Colon (tissue), 2 donors: ENCODE results near the gene CDKN2B-AS1.
"Not testable (repeated sequence)": the region's sequence is repeated elsewhere in the genome, so short reads cannot be mapped to it uniquely, and the experiment has no call there.

Experiments
- FAIRE-seq: peaks from 2 replicates; lab custom pipeline; 2012; peaks lifted over from hg19 to GRCh38; lab: Jason Lieb, UNC
- donor health status: control.
- donor health status: control.

CDKN2B-AS1 gene

GRCh38 chr9:22044583-22044982 is 50.0 kb downstream of the CDKN2B-AS1 start:
- FAIRE-seq = no peak

- FAIRE-seq = no peak
Measured at GRCh38 chr9:22045423-22045822, 50.8 kb downstream of the CDKN2B-AS1 start.

- no peak for FAIRE-seq
Measured at GRCh38 chr9:22046243-22046885, 51.8 kb downstream of the CDKN2B-AS1 start.

GRCh38 chr9:22047596-22047995 is 53.0 kb downstream of the CDKN2B-AS1 start:
- FAIRE-seq = no peak

GRCh38 chr9:22049411-22049810 is 54.8 kb downstream of the CDKN2B-AS1 start:
- no peak for FAIRE-seq

GRCh38 chr9:22050924-22051323 is 56.3 kb downstream of the CDKN2B-AS1 start:
- FAIRE-seq = no peak

- FAIRE-seq = no peak
Measured at GRCh38 chr9:22052376-22052945, 57.9 kb downstream of the CDKN2B-AS1 start.

GRCh38 chr9:22053178-22053577 is 58.6 kb downstream of the CDKN2B-AS1 start:
- no peak for FAIRE-seq

GRCh38 chr9:22054076-22054475 is 59.5 kb downstream of the CDKN2B-AS1 start:
- FAIRE-seq = no peak

GRCh38 chr9:22054529-22054928 is 59.9 kb downstream of the CDKN2B-AS1 start:
- FAIRE-seq = no peak

- FAIRE-seq = peak; percentile 14
Measured at GRCh38 chr9:22055090-22055489, 60.5 kb downstream of the CDKN2B-AS1 start.

- no peak for FAIRE-seq
Measured at GRCh38 chr9:22056402-22056801, 61.8 kb downstream of the CDKN2B-AS1 start.

GRCh38 chr9:22057972-22058371 is 63.4 kb downstream of the CDKN2B-AS1 start:
- FAIRE-seq = not testable (repeated sequence)

- no peak for FAIRE-seq
Measured at GRCh38 chr9:22060831-22061383, 66.3 kb downstream of the CDKN2B-AS1 start.

- FAIRE-seq = no peak
Measured at GRCh38 chr9:22064957-22065356, 70.4 kb downstream of the CDKN2B-AS1 start.

GRCh38 chr9:22065431-22066200 is 71.0 kb downstream of the CDKN2B-AS1 start:
- FAIRE-seq = no peak

- FAIRE-seq = no peak
Measured at GRCh38 chr9:22067196-22067595, 72.6 kb downstream of the CDKN2B-AS1 start.

- FAIRE-seq = no peak
Measured at GRCh38 chr9:22068369-22068768, 73.8 kb downstream of the CDKN2B-AS1 start.

- FAIRE-seq = no peak
Measured at GRCh38 chr9:22073349-22073748, 78.8 kb downstream of the CDKN2B-AS1 start.

- FAIRE-seq = no peak
Measured at GRCh38 chr9:22078081-22078480, 83.5 kb downstream of the CDKN2B-AS1 start.

- FAIRE-seq = no peak
Measured at GRCh38 chr9:22079873-22080341, 85.3 kb downstream of the CDKN2B-AS1 start.

- FAIRE-seq = no peak
Measured at GRCh38 chr9:22084336-22085035, 89.9 kb downstream of the CDKN2B-AS1 start.
